ENCODE measurements around the gene CCL28.

DNA sequence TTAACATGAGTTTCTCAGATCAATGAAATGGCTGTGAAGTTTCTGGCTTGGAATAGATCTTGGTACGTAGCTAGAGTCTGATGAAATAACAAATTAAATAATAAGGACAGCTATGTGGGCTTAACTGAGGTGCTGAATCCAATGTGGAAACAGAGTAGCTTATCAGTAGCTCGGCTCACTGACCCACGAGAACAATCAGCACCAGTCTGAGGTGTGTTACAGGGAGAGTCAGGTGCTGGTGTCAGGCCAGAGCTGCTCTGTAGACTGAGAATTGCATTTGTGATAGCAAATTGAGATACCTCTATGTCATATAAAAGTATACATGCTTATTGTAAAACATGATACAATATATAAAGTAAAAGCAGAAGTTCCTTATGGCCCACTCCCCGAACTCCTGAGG is 21.2 kb upstream of the CCL28 start:
- TF ChIP-seq GABPA (IDR thresholded peaks at IDR 0.05; ENCODE audit: low read depth) (no peak), CTCF (IDR thresholded peaks at IDR 0.05; ENCODE audit: insufficient read depth, low read length) (no peak), SPI1 (IDR thresholded peaks at IDR 0.05; ENCODE audit: borderline replicate concordance, low read depth) (no peak), POLR2AphosphoS5 (IDR thresholded peaks at IDR 0.05; ENCODE audit: low read depth) (no peak)
